GM18868 (cell line): ENCODE results near the gene ACBD6.
"Not testable (repeated sequence)": the region's sequence is repeated elsewhere in the genome, so short reads cannot be mapped to it uniquely, and the experiment has no call there.

Experiments used
- ATAC-seq: cut with Tn5 transposase; IDR thresholded peaks from one replicate; pipeline ENCODE4 v1.9.1; 2021; ENCODE audit warnings: mild to moderate bottlenecking, moderate library complexity; ENCODE audit not compliant: unreplicated experiment

ACBD6 gene, protein sequence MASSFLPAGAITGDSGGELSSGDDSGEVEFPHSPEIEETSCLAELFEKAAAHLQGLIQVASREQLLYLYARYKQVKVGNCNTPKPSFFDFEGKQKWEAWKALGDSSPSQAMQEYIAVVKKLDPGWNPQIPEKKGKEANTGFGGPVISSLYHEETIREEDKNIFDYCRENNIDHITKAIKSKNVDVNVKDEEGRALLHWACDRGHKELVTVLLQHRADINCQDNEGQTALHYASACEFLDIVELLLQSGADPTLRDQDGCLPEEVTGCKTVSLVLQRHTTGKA

DNA sequence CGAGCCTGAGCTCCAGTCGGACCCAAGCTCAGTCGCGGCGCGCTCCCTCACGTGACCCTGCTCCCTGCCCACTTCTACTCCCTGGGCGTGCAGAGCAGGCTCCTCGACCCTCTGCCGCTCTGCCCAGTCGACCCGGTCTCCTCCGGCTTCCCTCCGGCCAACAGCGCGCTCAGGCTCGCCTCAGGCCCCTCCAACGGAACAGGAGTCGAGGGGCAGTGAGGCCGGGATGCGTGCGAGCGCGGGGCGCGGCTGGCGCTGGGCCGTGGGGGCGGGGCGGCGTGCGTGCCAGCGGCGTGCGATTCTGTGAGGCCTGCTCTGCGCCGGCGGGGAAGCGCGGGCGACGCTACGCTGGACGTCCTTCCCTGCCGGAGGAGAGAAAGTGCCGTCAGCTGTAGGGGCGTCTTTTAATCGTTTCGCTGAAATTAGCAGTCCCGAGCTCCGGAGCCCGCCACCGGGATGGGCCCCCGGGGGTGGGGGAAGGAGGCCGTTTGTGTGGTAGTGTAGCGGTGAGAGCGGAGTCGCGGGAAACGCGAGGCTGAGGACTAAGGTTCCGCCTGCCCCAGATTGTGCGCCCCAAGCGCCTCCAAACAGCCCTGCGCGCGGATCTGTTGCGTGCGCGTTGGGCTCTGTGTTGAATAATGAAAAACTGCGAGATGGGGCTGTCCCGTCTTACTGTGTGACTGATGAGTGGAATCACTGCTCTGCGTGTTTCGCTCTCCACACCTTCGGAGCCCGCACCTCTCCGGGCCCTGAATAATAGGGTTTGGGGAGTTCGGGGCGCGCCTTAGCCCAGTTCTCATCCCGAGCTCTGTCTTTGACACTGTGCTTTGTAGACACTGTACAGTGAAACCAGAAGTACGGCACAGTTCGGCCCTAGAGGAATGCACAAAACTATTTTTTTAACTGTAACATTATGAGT is at the start of gene ACBD6:
ACBD6 (minus strand) TSS at position 217 of the 919 bp plus-strand sequence. CDS start 311 bp downstream, outside the sequence.
- peak; percentile 82 for ATAC-seq

DNA sequence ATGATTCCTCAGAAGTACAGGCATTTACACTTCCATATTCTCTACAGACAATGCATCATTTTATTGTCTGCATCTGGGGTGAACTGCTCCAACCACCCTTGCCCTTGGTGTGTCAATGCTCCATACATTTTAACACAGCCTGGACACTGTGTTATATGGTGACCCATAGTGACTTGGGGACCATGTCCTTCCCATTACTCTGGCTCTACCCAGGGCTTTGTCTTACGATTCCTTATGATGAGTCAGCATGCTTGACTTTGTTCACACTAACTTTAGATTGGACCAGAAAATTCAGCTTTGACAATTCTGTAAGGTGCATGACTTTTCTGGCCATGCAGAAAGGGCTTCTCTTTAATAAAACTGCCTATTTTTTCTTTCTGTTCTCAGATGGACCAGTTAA is 49.6 kb upstream of the ACBD6 start:
- no peak for ATAC-seq

DNA sequence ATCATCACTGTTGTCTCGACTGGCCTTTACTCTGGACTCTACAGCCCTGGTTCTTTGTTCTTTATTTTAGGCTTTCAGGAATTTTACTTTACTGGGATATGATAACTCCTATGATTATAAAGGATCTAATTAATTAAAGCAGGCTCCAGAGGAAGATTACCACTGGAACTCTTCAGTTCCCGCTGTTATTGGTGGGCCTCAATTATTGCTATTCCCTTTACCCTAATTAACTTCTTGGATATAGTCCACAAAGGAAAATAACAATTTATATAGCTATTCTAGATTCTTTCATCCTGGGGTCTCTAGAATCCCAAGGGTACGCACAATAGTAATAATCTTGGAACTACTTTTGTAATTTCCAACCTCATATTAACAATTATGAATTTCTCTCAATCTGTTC is 47.9 kb upstream of the ACBD6 start:
- ATAC-seq = no peak

DNA sequence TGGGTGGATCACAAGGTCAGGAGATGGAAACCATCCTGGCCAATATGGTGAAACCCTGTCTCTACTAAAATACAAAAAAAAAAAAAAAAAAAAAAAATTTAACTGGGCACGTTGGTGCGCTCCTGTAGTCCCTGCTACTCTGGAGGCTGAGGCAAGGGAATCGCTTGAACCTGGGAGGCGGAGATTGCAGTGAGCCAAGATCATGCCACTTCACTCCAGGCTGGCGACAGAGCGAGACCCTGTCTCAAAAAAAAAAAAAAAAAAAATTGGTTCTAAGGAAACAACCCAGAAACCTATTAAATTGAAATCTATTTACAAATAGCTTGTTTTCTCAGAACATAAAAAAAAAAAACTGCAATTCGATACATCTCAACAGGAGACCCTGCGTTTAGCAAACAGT is 47.4 kb upstream of the ACBD6 start:
- not testable (repeated sequence) for ATAC-seq

DNA sequence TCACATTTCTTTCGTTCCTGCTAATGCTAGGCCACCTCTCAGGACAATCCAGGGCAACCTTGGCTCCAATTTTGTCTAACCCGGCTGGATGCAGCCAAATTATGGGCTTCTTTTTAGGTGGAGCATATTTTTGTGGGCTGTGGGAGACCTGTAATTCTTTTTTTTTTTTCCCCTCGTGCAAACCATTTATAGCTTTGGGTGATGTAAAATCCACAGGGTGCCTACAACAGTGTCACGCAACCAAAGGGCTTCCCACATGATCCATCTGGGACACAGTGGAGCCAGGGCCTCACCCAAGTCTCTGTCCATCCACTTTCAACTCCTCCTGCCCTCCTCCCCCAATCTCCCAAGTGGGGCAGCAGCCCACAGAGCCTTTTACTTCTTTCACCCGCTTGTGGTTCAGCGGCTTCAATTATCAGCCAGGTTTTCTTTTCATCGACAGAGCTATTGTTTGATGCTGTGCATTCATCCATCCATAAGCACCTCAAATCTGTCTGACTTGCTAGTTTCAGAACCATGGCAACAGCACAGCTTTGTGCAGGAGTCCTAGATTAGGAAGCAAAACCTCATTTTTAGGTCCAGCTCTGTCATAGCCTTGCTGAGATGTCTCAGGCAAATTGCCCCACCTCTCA is 46.4 kb upstream of the ACBD6 start:
- no peak for ATAC-seq

DNA sequence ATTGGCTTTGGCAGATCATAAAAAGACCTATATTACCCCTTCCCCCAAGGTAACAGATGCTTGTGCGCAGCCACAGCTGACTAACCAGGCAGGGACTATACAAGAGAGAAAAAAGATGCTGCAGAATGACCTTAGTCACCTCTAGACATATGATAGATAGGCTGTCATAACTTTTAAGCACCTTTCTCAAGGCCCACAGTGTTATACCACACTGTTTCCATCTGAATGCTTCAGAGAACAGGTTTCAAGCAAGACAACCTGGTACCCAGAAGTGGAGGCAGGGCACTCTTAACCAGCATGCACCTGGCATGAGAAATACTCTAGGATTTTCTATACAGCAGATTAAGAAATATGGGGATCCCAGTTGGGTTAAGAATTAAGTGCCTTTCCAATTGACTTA is 43.6 kb upstream of the ACBD6 start:
- ATAC-seq = no peak

DNA sequence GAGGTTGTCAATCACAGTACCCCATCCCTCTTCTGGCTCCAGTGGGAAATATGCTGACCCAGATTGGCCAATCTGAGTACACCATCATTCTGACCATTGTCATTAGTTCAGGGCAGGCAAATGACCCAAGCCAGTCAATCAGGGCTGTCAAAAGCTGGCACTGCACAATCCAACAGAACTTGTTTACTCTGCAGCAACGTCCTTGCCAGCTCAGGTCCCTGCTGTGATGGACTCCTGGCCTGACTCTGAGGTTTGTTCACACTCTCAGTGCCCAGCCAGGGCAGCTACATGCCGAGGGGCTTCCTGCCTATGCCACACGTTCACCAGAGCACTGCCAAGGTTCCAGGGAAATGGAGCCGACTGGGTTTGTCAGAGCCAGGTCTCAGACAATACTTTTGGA is 41.7 kb upstream of the ACBD6 start:
- no peak for ATAC-seq

DNA sequence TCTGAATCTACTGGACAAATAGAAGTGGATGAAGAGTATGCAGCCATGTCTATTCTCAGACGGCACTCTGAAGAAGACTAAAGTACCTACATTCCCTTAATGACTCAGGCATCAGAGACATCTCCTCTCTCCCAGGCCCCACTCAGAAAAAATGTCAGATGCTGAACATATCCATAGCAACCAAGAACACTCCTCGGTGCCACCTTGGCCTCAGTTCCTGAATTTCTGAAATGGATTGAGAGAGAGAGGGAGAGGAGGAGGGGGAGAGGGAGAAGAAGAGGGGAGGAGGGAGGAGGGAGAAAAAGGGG is 40.4 kb upstream of the ACBD6 start:
- no peak for ATAC-seq

DNA sequence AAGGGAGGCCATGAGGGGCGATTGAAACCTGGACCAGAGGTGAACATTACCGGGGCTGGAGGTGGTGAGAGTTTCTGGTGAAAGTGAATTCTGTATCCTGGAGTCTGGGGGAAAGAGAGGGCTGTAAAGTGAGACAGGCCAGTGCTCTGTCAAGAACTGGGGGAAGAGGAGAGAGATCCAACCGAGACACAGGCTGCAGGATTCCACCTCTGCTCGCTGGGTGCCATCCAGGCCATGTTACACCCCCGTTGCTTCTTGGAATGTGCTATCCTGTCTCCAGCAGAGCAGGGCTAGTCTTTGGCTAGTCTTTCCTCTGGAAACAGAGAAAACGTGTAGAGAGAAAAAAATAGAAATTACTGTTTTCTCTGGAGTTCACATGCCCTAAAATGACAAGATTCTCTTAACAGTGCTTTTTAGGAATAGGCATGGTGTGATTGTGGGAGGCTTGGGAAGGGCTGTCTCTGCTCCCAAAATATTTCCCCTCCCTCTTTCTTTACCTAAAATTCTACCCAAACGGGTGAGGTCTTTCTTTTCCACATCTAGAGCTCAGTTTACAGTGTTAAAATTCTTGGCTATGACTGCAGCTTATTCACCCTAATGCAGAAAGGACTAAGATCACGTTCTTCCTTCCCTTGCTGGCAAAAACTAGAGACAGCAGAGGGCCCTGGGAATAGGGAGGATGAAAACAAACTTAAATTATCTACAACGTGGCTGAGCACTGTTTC is 39.9 kb upstream of the ACBD6 start:
- ATAC-seq = no peak

DNA sequence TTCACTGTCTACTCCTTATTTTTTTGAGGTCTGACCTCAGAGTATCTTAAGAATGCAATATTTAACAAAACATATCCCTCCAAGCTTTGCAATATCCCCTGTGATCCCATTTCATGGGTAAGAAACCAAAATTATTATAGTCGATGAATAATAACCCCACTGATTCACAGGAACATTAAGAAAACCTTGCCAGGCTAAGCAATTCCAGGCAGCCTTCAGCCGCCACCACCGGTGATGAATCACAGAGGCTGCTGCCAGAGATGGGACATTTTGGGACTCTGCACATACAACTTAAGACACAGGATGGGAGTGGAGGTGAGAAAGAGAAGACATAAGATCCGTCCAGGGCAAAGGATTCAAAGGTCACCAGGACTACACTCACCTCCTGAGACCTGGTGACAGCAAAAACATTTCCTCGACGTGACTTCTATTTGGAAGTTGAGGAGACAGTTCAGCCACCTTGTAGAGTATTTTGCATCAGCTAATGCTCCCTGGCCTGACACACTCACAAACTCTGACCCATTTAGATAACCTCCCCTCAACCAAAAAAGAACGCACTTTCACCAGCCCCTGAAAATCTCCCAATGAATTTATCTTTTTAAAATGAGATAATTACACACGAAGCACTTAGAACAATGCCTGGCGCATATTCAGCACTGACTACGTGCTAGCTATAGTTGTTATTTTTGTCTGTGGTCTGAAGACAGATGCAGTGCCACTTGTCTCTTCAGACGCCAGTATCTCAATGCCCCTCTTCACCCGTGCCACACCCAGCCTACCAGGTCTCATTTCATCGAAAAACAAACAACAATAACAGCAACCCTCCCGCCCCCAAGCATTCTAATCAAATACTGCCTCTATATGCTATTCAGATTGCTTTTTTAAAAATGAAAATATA is 38.6 kb upstream of the ACBD6 start:
- no peak for ATAC-seq

DNA sequence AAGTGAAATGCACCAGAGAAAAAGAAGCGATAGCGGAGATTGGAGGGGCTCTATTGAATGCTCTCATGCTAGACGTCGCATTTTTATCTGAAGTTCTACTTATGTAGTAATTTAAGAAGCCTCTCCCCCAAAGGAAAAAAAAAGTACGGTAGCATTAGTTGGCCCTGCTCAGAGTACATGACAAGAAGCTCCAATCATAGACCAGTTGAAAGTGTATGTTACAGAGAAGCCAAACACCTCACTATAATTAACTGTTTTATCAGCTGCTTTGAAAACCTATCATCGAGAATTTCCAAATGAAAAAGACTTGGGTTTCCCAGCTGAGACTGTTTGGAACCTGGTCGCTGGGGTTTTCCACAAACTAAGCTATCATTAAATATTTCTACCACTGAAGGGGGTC is 36.8 kb upstream of the ACBD6 start:
- ATAC-seq = no peak

DNA sequence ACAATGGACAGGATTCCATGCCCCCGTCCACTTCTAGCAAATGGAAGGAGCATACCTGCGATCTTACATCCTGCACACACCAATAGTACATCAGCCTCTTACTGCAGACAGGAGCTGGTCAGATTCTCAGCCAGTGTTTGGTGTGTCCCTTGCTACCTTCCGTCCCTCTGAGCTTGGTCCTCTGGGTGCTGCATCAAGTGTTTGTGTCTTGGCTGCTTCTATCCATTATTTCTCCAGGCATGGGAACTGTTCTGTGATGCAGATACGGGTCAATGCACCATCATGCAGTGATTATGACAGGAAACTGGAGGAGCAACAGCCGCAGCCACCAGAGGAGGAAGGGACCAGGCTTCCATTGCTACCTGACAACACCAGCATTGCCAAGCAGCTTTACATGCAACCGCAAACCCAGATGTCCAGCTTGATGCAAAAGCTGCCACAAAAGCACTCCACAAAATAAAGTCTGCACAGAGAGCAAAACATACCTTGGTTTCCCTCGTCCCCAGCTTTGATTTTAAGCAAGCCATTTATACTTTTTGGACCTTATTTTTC is 34.5 kb upstream of the ACBD6 start:
- no peak for ATAC-seq

DNA sequence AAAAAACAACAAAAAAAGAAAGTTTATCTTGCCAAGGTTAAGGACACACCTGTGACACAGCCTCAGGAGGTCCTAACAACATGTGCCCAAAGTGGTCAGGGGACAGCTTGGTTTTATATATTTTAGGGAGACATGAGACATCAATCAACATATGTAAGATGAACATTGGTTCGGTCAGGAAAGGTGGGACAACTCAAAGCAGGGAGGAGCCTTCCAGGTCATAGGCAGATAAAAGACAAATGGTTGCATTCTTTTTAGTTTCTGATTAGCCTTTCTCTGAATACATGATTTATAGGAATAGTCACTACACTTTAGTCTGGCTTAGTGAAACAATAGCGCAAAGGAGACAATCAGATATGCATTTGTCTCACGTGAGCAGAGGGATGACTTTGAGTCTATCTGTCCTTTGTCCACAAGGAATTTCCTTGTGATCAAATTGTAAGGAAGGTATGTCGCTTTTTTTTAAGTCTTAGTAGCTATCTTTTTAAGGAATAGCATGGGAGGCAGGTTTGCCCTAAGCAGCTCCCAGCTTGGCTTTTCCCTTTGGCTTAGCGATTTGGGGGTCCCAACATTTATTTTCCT is 33.1 kb upstream of the ACBD6 start:
- no peak for ATAC-seq

DNA sequence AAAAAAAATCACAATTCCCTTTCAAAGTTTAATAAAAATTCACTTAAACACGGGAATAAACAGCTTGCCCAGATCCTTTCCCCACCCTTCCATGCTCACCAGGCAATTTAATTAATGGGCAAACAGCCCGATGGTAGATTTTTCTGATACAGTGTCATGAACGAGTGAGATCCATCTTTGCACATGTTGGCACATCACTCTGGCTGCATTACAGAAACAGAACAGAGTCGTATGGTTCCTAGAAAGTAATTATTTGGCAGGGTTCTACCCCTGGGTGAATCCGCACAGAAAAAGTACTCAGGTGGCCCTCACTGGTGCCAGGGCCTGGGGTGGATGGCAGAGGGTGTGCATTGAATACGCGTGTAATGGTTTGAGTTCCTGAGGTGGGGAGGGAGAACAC is 31.8 kb upstream of the ACBD6 start:
- ATAC-seq = no peak

DNA sequence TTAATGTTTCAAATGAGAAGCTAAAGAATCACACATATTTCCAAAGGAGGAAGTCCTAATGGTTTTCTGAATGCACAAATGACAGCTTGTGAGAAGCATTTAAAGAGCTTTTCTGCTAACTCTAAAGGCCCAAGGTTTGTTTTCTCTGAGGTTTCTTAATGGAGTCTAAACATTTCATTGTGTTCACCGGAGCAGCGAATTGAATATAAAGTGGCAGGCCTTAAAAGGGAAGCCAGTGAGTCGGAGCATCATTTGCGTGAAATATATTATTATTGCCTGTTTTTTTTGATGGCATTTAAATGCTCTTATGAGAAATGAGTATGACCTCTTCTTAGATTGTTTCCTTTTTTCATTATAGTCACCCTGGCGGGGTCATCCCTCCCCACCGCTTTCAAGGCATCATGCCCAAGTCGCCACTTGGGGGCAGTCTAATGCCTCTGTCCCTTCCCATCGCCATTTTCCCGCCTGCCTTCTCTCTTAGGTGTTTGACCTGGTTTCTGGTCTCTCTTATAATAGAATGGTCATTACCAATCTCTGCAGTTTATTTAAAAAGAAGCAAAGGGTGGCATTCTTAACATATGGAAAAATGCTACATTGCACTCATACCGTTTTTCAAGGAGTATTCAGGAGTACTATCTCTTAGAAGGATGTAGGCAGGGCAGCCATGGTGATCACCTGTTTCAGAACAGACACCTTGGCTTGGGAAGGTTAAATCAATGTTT is 31.1 kb upstream of the ACBD6 start:
- ATAC-seq = peak; percentile 82

DNA sequence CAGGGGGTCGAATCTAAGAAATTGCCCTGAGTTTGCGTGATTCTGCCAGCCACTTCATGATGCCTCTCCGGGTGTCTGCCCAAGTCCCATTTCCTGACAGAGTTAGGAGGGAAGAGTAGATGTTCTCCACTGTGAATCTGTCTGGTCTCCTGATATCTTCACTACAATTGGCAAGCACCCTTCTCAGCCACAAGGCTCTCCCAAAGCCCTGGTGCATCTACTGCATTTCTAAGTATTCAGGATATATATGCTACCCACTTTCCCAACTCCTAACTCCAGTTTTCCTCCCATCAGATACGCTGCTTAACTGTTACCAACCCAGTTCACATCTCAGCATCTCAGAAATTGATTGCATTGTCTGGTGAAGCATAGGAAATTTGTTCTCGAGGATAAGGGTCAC is 30.5 kb upstream of the ACBD6 start:
- ATAC-seq = no peak

DNA sequence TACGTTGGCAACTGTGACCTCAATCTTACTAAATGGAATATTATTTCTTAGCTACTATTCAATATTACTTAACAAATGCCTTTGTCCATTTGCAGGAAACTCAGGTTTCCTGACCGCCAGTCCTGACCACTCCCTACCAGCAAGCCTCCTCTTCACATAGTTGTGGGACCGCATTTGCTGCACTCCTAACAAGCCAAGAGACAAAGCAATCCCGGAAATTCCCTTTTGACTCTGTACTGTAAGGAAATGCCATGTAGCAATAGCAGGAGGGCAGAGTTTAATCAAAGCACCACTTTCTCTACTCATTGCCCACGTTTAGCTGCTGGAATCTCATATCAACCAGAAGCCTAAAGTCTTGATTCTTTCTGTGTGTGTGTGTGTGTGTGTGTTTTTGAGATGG is 28.1 kb upstream of the ACBD6 start:
- no peak for ATAC-seq

DNA sequence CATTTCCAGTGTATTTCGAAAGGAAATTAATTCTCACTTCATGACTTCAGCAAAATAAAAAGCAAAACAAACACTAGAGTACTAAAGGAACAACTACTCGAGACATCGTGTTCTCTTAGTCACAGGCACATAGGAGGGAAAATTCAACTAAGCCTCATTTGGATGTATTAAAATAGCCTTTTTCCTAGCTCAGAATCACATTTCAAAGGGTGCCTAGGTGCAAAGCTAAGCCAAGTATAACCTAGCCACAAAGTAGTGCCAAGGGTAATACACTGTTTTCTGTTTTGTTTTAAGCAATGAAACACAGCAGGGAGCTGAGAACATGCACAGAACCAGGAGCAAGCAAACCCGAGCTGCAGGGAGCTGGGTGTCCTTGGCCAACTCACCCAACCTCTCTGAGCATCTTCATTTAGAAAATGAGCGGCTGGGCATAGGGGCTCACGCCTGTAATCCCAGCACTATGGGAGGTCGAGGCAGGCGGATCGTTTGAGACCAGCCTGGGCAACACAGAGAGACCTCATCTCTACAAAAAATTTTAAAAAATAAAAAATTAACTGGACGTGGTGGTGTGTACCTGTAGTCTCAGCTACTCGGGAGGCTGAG is 26.6 kb upstream of the ACBD6 start:
- ATAC-seq = no peak
